ENCODE measurements around the gene SLC35F3.
"Not testable (repeated sequence)": the region's sequence is repeated elsewhere in the genome, so short reads cannot be mapped to it uniquely, and the experiment has no call there.

SLC35F3 gene

DNA sequence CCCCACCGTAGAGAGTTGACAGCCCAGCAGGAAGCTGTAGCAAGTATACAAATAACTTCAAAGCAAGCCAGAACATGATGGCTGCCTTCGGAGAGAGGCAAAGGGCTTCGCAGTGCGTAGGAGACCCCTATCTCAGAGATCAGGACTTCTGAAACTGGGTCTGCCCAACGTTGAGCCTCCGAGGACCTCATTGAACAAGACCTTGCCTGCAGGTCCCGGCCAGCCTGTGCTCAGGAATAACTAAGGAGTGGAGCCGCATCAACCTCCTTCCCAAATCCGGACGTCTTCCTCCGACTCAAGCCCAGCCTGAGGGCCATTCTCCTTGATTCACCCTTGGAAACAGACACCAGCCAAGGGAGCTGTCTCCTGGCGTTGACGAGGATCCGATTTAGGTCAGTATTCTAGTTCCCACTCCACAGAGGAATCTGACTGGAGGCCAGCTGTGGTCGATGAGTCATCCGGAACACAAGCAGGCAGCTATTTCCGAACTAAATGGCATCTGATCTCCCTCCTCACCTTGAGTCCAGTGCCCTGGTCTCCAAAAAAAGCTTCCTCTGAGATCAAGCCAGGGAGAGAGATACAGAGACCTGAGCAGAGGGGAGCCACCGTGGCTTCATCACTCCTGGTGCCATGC, 302.3 kb downstream of the SLC35F3 start:
- no peak for DNase-seq

DNA sequence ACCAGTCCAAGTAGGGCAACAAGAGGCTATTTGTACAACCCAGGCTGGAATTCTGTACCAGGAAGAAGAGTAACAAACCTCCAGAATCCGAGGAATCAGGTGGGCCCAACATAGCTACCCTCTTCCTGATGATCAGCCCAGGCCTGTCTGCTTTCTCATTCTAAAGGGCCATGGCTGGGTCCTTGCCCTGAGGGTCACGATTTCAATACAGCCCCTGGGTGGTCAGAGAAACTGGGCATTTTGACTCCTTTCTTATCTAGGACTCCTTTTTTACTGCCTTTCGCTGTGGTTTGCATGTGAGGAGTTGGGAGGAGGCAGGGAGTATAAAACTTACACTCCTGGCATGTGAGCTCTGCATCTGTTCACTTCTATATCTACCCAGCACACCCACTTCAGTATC, 303.9 kb downstream of the SLC35F3 start:
- DNase-seq: no peak

DNA sequence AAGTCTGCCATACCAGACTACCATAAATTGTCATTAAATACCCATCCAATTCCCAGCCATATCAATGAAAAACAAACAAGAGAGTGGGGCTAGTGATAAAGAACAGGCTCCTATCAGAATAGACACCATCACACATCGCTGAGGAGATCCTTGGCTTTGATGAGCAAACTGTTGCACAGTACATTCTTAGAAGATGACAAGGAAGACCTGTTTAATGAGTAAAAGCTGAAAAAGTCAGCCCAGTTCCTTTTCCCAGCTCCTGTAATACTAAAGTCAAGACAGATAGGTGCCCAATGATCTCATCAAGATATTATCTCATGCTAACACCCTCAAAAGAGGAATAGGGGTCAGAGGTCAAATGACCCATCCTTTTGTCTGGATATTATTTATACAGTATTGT, 304.3 kb downstream of the SLC35F3 start:
- DNase-seq: no peak

DNA sequence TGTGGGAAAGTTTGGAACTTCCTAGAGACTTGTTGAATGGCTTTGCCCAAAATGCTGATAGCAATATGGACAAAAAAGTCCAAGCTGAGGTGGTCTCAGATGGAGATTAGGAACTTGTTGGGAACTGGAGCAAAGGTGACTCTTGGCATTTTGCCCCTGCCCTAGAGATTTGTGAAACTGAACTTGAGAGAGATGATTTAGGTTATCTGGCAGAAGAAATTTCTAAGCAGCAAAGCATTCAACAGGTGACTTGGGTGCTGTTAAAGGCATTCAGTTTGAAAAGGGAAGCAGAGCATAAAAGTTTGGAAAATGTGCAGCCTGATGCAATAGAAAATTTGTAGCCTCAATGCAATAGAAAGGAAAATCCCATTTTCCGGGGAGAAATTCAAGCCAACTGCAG, 306.0 kb downstream of the SLC35F3 start:
- not testable (repeated sequence) for DNase-seq

DNA sequence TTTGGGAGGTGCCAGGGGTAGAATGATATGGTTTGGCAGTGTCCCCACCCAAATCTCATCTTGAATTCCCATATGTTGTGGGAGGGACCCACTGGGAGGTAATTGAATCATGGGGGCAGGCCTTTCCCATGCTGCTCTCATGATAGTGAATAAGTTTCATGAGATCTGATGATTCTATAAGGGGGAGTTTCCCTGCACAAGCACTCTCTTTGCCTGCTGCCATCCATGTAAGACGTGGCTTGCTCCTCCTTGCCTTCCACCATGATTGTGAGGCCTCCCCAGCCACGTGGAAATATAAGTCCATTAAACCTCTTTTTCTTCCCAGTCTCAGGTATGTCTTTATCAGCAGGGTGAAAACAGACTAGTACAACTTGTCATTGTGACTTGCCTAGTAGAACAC, 307.4 kb downstream of the SLC35F3 start:
- DNase-seq: not testable (repeated sequence)

DNA sequence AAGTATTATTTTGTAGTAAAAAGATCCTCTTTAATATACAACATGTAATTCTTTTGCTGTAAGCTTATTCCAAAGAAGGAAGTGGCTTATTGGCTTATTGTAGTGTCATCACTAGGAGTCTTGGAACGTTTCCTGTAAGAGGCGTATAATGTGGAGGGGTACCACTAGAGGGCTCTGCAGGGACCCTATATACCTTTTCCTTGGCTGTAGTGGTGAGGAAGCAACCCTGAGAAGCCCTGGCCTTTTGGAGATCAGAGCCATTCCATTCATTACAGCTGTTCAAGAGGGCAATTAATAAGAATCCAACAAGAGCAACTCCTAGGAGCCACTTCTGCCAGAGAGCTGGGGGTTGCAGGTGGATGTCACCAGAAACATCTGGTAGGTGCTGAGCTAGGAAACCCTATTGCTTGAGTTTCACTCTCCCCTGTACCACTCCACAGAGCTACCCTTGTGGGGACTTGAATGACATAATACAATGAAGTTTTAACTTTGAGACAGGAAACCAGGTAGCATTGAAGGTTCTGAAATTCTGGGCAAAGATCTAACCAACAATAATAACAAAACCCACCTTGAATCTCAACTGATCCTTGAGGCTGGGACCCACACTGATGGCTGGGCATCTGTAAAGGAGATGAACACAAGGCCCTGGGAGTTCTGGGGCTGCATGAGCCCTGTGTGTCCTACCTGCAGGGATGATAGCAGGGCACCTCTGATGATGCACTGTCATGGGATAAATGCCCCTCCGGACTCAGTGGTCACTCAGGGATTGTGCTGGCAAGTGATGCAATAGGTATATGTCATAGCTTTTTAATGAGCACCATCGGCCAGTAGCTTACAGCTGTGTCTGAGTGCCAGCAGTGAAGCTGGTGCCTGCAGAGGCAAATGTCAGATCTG, 308.5 kb downstream of the SLC35F3 start:
- peak; percentile 84 for DNase-seq

DNA sequence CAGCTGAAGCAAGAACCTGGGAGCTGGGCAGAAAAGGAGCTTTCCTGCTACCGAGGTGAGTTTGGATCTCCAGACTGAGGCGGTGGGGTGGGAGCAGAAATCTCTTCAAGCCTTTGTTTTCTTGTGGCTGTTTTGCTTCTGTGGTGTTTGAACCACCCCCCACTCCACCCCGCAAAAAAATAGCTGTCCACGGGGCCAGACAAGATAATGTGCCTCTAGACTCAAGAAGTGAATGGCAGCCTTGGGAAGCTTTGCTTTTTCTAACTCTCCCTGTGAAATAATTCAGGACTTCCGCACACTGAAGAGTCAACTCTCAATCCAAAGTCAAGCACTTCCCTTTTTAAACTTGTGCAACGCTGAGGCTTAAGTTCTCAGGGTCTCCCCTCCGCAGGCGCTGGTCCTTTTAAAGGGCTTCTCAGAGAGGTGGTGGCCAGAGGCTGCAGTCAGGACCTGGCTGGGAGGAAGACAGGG, 309.2 kb downstream of the SLC35F3 start:
- DNase-seq: no peak

DNA sequence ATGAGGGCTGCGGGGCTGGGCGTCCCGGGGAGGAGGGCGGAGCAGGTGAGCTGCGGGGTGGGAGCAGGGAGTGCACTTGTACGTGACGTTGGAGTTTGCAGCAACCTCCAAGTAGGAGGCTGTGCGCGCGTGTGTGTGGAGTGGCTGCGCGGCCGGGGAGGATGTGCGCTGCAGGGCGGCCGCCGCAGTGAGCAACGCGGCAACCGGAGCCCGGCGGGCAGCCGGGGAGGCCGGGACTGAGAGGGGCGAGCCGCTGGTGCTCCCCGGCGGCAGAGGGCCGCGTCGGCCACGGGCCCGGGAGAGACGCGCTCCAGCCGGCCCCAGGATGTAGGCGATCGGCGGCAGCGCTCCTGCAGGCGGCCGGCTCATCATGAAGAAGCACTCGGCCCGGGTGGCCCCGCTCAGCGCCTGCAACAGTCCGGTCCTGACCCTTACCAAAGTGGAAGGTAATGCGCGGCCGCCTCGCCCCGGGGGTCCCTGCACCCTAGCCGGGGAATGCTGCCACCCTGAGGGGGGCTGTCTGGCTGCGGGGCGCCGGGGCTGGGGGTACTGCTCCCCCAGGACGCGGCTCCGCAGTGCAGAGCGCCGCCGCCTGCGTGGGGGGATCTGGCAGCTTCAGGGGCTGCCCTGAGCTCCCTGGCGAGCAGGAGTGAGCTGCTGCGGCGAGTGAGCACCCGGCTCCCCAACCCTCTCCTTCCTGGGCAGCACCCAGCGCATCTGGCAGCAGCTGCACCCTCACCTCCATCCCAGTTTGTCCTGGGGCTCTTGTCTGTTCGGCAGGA, 309.8 kb downstream of the SLC35F3 start:
- DNase-seq: peak; percentile 65

DNA sequence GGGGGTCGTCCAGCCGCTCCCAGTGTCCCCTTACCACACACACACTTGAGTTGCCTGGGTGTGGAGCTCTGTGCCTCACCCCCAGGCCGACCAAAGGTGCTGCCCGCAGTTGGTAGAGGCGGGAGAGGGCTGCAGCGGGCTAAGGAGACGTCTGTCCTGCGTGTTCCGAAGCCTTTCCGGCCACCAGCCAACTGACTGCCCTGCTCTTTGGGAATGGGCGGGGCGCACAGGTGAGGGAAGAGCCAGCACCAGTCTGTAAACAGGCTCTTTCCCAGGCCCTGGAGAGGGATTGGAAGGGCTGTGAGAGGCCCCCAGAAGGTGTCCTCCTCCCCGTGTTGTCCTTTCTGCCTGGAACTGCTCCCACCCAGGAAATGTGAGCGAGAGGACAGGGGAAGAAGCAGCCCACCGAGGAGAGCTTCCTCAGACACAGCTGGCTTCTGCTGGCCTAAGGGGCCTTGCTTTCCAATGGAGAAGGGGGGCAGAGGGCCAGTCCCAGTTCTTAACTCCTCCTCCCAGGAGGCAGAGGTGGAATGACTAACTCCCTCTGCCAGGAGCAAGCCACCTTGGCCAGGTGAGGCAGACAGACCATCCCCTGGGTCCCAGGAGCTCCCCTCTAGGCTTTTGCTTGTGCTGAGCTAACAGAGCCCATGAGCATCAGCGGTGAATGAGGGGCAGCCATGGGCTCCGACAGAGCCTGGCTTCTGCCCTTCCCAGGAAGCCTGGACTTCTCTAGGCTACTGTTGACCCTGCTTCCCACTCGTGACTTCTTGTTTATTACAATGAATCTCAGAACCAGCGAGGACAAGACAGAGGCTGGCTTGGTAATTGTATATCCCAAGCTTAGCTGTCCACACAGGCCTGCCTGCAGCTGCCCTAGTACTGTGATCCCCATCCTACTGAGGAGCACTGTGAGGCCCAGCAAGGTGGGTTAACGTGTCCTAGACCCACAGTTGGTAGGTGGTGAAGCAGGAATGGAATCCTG, 310.7 kb downstream of the SLC35F3 start:
- no peak for DNase-seq

DNA sequence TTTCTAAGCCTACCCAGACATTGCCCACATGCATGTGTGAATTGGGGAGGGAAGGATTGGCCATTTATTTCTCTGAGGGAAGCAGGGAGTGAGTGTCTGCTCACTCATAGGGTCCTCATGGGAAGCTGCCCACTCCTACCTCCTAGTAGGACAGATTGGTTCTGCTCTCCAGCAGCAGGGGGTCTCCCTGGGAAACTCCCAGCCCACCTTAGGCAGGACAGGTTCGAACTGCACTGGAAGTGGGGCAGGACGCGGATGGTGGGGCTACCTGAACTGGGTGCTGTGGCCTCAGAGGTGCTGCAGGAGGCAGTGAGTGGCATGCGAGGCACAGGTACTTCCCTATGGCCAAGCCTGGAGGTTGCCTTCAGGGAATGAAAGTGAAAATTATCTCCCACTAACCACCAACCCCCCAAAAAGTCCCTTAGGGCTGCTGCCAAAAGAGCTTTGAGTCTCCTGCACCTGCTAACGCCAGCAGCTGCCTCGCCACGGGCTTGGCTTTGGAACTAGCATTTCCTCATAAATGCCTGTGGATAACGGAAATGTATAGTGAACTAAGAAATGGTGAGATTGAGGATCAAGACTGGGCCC, 311.7 kb downstream of the SLC35F3 start:
- DNase-seq: no peak

DNA sequence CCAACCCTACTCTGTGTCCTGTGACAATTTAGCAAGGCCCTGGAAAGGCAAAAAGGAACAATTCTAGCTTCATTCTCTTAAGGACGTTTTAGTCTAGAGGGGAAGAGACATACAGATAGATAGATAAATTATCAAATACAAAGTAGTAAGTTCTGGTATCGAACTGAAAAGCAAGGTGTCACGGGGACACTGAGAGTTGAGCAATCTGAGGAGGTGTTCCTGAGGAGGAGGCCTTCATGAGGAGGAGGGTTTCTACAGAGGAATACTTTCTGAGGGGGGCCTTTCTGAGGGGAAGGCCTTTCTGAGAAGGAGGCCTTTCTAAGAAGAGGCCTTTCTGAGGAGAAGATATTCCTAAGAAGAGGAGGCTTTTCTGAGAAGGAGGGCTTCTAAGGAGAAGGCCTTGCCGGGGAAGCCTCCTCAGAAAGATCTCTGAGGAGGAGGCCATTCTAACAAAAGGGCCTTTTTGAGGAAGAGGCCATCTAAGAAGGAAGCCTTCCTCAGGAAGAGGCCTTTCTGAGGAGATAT, 312.9 kb downstream of the SLC35F3 start:
- DNase-seq: no peak

DNA sequence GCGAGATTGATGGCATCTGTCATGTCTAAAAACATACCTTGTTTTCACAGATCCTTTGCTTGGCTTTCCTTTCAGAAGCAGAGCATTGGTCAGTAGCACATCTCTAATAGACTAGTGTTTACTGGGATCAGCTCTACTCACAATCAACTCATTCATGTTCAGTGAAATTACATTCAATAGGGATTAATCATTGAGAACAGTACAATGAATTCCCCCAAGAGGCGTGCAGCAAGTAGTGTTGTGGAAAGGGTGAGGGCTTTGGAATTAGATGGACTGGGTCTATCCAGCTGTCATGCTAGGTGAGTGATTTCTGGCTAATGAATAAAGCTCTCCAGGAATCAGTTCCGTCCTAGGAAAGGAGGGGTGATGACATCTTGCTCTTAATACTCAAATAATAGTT, 313.6 kb downstream of the SLC35F3 start:
- DNase-seq: peak; percentile 41

DNA sequence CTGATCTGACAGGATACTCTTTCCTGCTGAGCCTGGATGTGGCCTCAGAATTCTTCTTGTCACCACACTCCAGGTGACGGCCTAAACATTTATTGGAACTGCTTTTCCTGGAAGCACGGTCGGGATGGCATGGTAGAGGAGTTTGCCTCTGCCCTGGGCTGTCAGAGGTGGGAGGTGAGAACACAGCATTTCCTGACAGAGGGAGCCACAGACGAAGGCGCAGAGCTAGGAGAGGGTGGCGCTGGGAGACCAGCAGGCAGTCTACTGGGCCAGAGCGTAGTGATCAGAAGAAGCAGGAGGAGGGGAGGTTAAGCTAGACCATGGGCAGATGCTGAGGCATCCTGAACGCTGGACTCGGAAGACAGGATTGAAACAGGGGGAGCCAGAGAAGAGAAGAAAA, 315.2 kb downstream of the SLC35F3 start:
- no peak for DNase-seq

DNA sequence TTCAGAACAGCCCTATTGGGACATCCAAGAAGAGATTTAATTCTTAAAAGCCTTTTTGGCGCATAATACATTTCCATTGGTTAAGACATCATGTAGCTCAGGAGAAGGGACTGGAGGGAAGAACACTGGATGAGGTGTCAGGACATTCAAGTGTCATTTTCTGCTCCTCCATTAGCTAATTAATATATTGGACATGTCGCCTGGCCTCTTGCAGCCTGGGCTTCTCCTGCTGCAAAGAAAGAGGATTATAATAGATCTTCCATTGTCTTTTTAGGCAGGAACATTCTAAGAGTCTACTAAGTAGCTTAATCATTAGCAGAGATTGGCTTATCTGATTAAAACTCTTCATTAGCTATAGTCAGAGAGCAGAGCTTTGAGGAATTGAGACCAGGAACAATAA, 317.1 kb downstream of the SLC35F3 start:
- DNase-seq: no peak

DNA sequence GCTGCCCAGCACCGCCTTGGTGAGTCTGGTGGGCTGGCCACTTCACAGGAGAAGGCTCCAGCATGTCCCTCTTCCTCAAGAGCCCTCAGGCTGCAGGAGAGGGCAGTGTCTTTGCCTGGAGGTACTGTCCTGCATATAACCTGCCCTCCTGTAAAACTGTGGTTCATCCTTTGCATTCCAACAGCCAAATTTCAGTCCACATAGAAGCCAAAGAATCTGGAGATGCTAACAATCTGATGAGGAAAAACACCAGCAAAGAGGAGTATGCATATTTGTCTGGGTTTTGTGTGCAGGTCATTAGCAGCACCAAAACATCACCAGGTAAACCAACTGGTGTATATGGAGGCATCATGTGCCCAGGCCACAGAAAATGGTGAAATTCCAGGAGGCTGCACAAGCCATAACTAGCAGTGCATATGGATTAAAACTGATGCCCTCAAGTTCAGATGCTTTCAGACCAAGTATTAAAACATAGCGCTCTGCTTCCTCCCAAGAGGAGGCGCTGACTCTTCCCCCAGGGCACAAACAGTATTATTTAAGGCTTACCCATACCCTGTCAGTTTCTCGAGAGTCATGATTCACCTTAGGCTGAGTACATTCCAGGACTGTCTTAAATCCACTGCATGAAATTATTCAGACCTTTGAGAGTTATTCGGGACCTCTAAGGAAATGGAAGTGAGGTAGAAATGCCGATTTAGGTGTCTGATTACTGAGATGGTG, 318.2 kb downstream of the SLC35F3 start:
- DNase-seq: no peak

DNA sequence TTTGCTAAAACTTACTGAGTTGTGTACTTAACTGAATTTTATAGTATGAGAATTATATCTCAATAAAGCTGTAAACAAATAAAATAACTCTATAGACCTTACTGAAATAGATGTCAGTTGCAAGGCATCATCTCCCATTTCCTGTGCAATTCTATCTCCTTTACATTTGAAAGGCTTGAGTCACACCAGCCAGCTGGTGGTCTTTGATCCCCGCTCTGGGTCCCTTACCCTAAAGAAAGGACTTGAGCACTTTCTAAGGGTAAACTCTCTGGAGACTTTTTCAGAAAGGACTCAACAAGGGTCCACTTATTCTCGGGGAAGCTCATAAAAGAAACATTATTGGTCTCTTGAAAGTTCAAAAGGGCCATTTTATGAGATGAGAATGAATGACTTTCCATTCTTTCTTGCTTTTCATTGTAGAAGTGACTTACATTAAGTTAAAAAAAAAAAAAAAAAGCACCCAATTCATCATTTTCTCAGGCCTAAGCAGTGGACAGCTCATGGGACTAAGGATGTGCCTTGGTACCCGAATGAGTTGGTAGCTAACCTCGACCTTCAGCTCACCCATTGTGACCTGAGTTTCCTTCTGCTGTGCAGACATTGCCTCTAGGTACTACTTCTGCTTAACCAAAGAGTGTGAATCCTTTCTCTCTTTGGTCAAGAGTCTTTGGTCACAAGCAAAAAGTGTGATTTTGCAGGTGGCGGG, 321.8 kb downstream of the SLC35F3 start:
- no peak for DNase-seq

DNA sequence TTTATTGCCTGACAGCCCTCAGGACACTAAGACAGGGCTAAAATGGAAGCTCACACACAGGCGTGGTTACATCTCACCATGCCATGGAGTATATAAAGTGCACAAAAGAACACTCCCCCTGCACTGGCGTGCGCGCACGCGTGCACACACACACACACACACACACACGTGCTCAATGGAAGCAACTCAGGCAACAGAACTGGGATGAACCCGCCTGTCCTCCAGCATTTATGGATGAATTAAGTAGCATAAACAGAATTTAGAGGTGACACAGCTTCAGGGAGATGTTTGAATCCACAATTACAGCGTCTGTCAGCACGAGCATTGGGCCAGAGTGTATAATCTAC, 322.3 kb downstream of the SLC35F3 start:
- DNase-seq: no peak

DNA sequence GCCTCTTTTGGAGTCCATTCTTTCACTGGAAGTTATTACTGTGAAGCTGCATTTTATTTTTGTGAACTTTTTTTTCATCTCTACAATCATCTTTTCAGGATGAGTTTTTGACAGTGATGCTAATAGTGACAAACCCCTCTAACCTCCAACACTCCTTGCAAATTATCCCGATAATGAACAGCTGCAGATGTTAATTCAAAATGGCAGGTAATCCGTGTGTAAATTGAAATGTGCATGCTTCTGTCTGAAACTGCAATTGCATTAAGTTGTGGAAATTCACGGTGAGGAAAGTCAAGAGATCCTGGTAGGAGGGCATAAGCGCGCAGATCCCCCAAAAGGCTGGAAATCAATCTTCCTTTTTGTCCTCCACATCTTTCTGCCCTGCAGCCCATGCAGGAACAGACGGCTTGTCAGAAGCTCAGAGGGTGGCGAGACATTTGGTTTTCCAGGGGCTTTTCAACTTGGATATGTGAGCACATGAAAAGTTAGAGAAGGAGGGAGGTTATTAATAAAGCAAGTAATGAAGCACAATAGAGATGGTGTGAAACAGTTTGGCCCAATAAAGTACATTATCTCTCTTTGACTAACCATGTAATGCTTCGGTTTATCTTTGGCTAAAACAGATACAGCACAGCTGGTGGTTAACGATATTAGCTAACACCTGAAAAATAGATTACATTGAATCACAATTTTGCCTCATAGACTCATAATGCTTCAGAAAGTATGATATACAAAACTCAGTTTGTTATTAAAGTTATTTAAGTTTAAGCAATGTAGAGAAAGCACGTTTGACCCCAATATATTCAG, 325.3 kb downstream of the SLC35F3 start:
- peak; percentile 94 for DNase-seq

DNA sequence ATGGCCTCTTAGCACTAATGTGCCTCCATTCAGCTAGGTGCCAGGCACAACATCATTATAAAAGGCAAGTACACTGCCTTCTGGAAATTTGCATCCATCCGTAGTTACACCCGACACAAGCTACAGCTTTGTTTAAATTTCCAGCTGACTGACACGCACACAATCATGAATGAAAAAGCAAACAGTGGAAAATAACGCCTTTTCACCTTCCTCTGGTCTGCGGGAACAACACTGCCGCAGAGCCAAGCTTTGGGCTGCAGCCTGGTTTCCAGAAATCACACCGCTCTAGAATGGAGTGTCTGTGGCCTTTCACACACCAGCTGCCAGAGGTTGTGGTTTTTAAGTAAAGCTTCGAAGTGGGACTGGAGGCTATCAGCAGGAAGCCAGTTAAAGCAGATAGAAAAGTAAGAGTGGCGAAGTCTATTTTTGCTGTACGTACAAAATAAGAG, 326.0 kb downstream of the SLC35F3 start:
- DNase-seq: peak; percentile 63
